ENCODE measurements around the gene GPHN.

GPHN gene

GRCh38 chr14:66916421-66916820, 408.5 kb downstream of the GPHN start:
- DNase-seq (ENCODE audit: low spot score) (no peak), FAIRE-seq (no peak)

- FAIRE-seq (no peak), DNase-seq (ENCODE audit: low spot score) (no peak)
Observed at GRCh38 chr14:66918527-66918926, 410.6 kb downstream of the GPHN start.

- DNase-seq (ENCODE audit: low spot score) (no peak), FAIRE-seq (no peak)
Observed at GRCh38 chr14:66920196-66920595, 412.2 kb downstream of the GPHN start.

- no peak for FAIRE-seq
Observed at GRCh38 chr14:66923251-66923650, 415.3 kb downstream of the GPHN start.

GRCh38 chr14:66939409-66939808, 431.5 kb downstream of the GPHN start:
- DNase-seq (ENCODE audit: low spot score) (no peak), FAIRE-seq (no peak)

More at GRCh38 chr14:66923251-66923650, 415.3 kb downstream of the GPHN start:
- DNase-seq (ENCODE audit: low spot score): no peak

- DNase-seq (ENCODE audit: low spot score): no peak
- no peak for FAIRE-seq
Observed at GRCh38 chr14:66944872-66945271, 436.9 kb downstream of the GPHN start.

- DNase-seq (ENCODE audit: low spot score) (no peak), FAIRE-seq (no peak)
Observed at GRCh38 chr14:66955159-66955558, 447.2 kb downstream of the GPHN start.

- no peak for DNase-seq (ENCODE audit: low spot score)
- FAIRE-seq: no peak
Observed at GRCh38 chr14:66959437-66960050, 451.6 kb downstream of the GPHN start.

GRCh38 chr14:66965831-66966230, 457.9 kb downstream of the GPHN start:
- no peak for DNase-seq (ENCODE audit: low spot score)
- FAIRE-seq: no peak

GRCh38 chr14:66972469-66972868, 464.5 kb downstream of the GPHN start:
- FAIRE-seq (no peak), DNase-seq (ENCODE audit: low spot score) (no peak)

GRCh38 chr14:66974397-66975025, 466.6 kb downstream of the GPHN start:
- peak; percentile 17 for DNase-seq (ENCODE audit: low spot score)
- peak; percentile 56 for FAIRE-seq

GRCh38 chr14:66975251-66975650, 467.3 kb downstream of the GPHN start:
- no peak for FAIRE-seq
- DNase-seq (ENCODE audit: low spot score): no peak

GRCh38 chr14:66979101-66979974, 471.4 kb downstream of the GPHN start:
- DNase-seq (ENCODE audit: low spot score): no peak
- FAIRE-seq: no peak

- DNase-seq (ENCODE audit: low spot score): no peak
- FAIRE-seq: no peak
Observed at GRCh38 chr14:66982247-66982646, 474.3 kb downstream of the GPHN start.

- FAIRE-seq: no peak
- DNase-seq (ENCODE audit: low spot score): no peak
Observed at GRCh38 chr14:66992776-66993175, 484.8 kb downstream of the GPHN start.

- no peak for FAIRE-seq
- no peak for DNase-seq (ENCODE audit: low spot score)
Observed at GRCh38 chr14:66993512-66993911, 485.6 kb downstream of the GPHN start.

- FAIRE-seq (no peak), DNase-seq (ENCODE audit: low spot score) (no peak)
Observed at GRCh38 chr14:66998013-66998412, 490.1 kb downstream of the GPHN start.

- FAIRE-seq: no peak
Observed at GRCh38 chr14:66999978-67000377, 492.0 kb downstream of the GPHN start.

GRCh38 chr14:67002994-67003753, 495.2 kb downstream of the GPHN start:
- DNase-seq (ENCODE audit: low spot score): no peak
- no peak for FAIRE-seq

More at GRCh38 chr14:66999978-67000377, 492.0 kb downstream of the GPHN start:
- no peak for DNase-seq (ENCODE audit: low spot score)

GRCh38 chr14:67004521-67004920, 496.6 kb downstream of the GPHN start:
- no peak for FAIRE-seq
- DNase-seq (ENCODE audit: low spot score): no peak

GRCh38 chr14:67010602-67011001, 502.7 kb downstream of the GPHN start:
- no peak for DNase-seq (ENCODE audit: low spot score)
- no peak for FAIRE-seq

GRCh38 chr14:67016856-67017255, 508.9 kb downstream of the GPHN start:
- no peak for FAIRE-seq
- no peak for DNase-seq (ENCODE audit: low spot score)

All from RCC 7860 (cell line).